A673 (cell line): ENCODE results near the gene PAPPA.

Experiments
- CTCF ChIP-seq: fragments of 300-800, 200-600 bp; sonication (generic); conservative IDR thresholded peaks from 2 replicates; pipeline ENCODE4 v1.5.1; 2017; ENCODE audit warnings: low read depth, mild to moderate bottlenecking, antibody characterized with exemption, low read length, moderate library complexity, mixed read lengths
- EZH2 ChIP-seq: fragments of 200-600 bp; sonication (generic); IDR thresholded peaks from 2 replicates; pipeline ENCODE4 v1.6.1; 2017; ENCODE audit warnings: borderline replicate concordance, low read depth, mild to moderate bottlenecking, mixed read lengths, antibody characterized with exemption, low read length; ENCODE audit not compliant: poor library complexity, severe bottlenecking

- TF ChIP-seq CTCF = no peak
- no peak for TF ChIP-seq EZH2
These were observed 43.2 kb downstream of the PAPPA start for GRCh38 chr9:116196806-116197205.
